Kidney (tissue), 14 donors: ENCODE measurements around the gene SH3RF3. TPM values are rescaled to one million over a fixed set of nuclear protein-coding genes. Genes with fewer than 3 reads are reported as not detected.

Experiments used
- DNase-seq, 5 donors: peaks; one replicate each; pipeline ENCODE4 v3.0.0-alpha.2; 2013 to 2020
- FAIRE-seq: peaks from 2 replicates; lab custom pipeline; 2012; peaks lifted over from hg19 to GRCh38; lab: Jason Lieb, UNC
- H3K27ac ChIP-seq, 2 donors: one replicate each; pipeline ENCODE4 v1.7.0; 2013; ENCODE audit warnings: low read depth in 2 of 2, low read length in 2 of 2, inconsistent platforms in 1 of 2
- H3K27me3 ChIP-seq: one replicate; pipeline ENCODE4 v1.7.1; 2013; ENCODE audit warnings: low read length, inconsistent platforms; ENCODE audit not compliant: control insufficient read depth, insufficient read depth
- H3K36me3 ChIP-seq, 3 donors: one replicate each; pipeline versions ENCODE4 v1.7.0 to v1.7.1; 2013; ENCODE audit warnings: low read length in 3 of 3, control low read depth in 1 of 3, inconsistent platforms in 1 of 3; ENCODE audit not compliant: insufficient read depth in 3 of 3, control insufficient read depth in 2 of 3
- H3K4me1 ChIP-seq, 3 donors: one replicate each; pipeline versions ENCODE4 v1.7.0 to v1.7.1; 2013; ENCODE audit warnings: low read length in 3 of 3, inconsistent platforms in 1 of 3, low read depth in 1 of 3; ENCODE audit not compliant: control insufficient read depth in 2 of 3, insufficient read depth in 2 of 3
- H3K4me3 ChIP-seq, 3 donors: one replicate each; pipeline versions ENCODE4 v1.7.0 to v1.8.1; 2013; ENCODE audit warnings: low read length in 3 of 3, control low read depth in 1 of 3, inconsistent platforms in 1 of 3
- H3K9ac ChIP-seq, 3 donors: one replicate each; pipeline versions ENCODE4 v1.7.0 to v1.7.1; 2013; ENCODE audit warnings: low read length in 3 of 3, control low read depth in 1 of 3, inconsistent platforms in 1 of 3
- H3K9me3 ChIP-seq, 3 donors: one replicate each; pipeline versions ENCODE4 v1.7.0 to v1.7.1; 2013; ENCODE audit warnings: low read length in 3 of 3, control low read depth in 1 of 3, inconsistent platforms in 1 of 3; ENCODE audit not compliant: control insufficient read depth in 2 of 3, insufficient read depth in 1 of 3
- intact Hi-C: fragments of 100-400 bp; cut with DNase I; formaldehyde crosslinking; loops from one replicate; pipeline ENCODE4 v1.11.1; 2022
- polyA plus RNA-seq: library from polyadenylated mRNA; stranded (reverse); fragments of 350-450 nt; fragmentation: Illumina TruSeq; extraction: RNeasy Lipid Tissue Mini Kit (QIAGEN cat#74804); gene quantifications from one replicate; pipeline ENCODE4 v1.2.3, GENCODE V29; 2014; ENCODE audit warnings: low read depth, low replicate concordance; ENCODE audit not compliant: insufficient read depth
- total RNA-seq: library from RNA; stranded (reverse); fragmentation: NEBNext Ultra II Directional; extraction: Animal tissue kit (Norgen Biotek cat#: 25700); gene quantifications from one replicate; pipeline ENCODE4 v1.2.1, GENCODE V29; 2021
- TF ChIP-seq, protein P1 (sequence below): IDR thresholded peaks from 3 replicates; pipeline ENCODE4 v1.5.1; 2012; ENCODE audit warnings: mild to moderate bottlenecking, moderate library complexity, borderline replicate concordance; ENCODE audit not compliant: insufficient read depth; ENCODE audit errors: extremely low read depth
- donor health status: control.
- donor health status: control.
- donor health status: control.
- donor health status: control.
- donor health status: control.
- donor health status: DM: yes; HTN: yes; CAD: no.
- donor health status: Normal renal cell carcinoma (clear cell type).

SH3RF3 gene
- total and polyA plus RNA-seq, 2 donors from 2014 or later = 1.7 to 10.7 TPM

DNA sequence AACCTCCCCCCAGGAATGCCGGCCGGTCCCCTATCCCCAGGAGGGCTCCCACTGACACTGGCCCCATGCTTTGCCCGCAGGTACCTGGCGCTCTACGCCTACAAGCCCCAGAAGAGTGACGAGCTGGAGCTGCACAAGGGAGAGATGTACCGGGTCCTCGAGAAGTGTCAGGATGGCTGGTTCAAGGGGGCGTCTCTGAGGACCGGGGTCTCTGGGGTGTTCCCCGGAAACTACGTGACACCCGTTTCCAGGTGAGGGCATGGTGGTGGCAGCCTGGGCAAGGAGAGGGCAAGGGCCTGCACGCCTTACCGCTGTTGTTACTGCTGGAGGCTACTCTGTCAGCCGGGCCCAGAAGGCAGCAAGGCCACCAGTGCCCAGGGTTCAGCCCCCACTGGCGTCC lies 303.4 kb downstream of the SH3RF3 start:
- DNase-seq (peak in 2 of 5 donors; percentile 20 to 59), FAIRE-seq (no peak)
- Histone ChIP-seq H3K9ac (no peak overlapping the region), H3K4me1 (no peaks in the 10 kb centered on the region), H3K4me3 (no peak overlapping the region), H3K27me3 (no peaks in the 10 kb centered on the region), H3K27ac (no peak overlapping the region), H3K36me3 (no peaks in the 10 kb centered on the region), H3K9me3 (no peaks in the 10 kb centered on the region)
- intact Hi-C loops = no loop called here
- TF ChIP-seq, protein P1, sequence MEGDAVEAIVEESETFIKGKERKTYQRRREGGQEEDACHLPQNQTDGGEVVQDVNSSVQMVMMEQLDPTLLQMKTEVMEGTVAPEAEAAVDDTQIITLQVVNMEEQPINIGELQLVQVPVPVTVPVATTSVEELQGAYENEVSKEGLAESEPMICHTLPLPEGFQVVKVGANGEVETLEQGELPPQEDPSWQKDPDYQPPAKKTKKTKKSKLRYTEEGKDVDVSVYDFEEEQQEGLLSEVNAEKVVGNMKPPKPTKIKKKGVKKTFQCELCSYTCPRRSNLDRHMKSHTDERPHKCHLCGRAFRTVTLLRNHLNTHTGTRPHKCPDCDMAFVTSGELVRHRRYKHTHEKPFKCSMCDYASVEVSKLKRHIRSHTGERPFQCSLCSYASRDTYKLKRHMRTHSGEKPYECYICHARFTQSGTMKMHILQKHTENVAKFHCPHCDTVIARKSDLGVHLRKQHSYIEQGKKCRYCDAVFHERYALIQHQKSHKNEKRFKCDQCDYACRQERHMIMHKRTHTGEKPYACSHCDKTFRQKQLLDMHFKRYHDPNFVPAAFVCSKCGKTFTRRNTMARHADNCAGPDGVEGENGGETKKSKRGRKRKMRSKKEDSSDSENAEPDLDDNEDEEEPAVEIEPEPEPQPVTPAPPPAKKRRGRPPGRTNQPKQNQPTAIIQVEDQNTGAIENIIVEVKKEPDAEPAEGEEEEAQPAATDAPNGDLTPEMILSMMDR = no peak

DNA sequence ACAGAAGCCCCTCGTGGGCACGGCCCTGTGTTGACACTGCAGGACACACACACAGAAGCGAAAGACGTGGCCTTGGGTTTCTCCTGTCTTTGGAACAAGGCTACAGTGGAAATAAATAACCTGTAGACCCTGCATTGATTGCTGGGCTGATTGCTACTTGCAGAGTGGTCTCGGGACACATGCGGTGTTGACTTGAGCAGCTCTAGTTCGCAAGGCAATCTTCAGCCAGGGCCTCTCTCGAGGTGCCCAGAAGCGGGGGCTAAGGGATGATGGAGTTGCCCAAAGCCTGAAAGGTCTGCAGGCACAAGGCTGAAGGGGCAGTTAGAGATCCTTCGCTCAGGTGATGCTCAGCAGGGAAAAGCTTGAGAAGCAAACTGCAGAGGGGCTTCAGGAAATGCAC lies 304.5 kb downstream of the SH3RF3 start:
- H3K27me3 ChIP-seq = no peaks in the 10 kb centered on the region
- H3K27ac ChIP-seq = no peak overlapping the region
- H3K4me3 ChIP-seq = no peak overlapping the region
- H3K9me3 ChIP-seq = no peaks in the 10 kb centered on the region
- no peaks in the 10 kb centered on the region for H3K4me1 ChIP-seq
- no peak overlapping the region for H3K9ac ChIP-seq
- FAIRE-seq (no peak), DNase-seq (peak in 2 of 5 donors; percentile 11 to 29)
- TF ChIP-seq, protein P1 = no peak
- no peaks in the 10 kb centered on the region for H3K36me3 ChIP-seq
- intact Hi-C loops = no loop called here

DNA sequence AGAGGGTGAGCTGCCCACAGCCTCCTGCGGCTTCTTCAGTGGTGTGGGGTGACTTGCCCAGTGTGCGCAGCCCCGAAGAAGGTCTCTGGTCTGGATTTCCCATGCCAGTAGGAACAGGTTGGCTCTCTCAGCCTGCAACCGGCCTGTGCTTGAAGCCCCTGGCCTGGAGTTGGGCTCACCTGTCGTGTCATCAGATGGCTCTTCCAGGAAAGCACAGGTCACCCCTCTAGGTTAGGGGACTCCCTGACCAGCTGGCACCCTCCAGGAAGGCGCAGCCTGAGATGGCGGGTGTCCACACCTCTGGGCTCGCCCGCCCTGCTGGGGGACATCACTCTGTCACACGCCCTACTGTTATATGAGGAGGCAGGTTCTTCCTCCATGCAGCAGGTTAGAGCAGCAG lies 304.9 kb downstream of the SH3RF3 start:
- no peak for FAIRE-seq
- H3K4me3 ChIP-seq = no peak overlapping the region
- TF ChIP-seq, protein P1 = no peak
- DNase-seq = peak in 1 of 5 donors; percentile 31
- no peaks in the 10 kb centered on the region for H3K9me3 ChIP-seq
- intact Hi-C loops = no loop called here
- no peaks in the 10 kb centered on the region for H3K4me1 ChIP-seq
- H3K27me3 ChIP-seq = no peaks in the 10 kb centered on the region
- H3K9ac ChIP-seq = no peak overlapping the region
- no peaks in the 10 kb centered on the region for H3K36me3 ChIP-seq
- H3K27ac ChIP-seq = no peak overlapping the region

DNA sequence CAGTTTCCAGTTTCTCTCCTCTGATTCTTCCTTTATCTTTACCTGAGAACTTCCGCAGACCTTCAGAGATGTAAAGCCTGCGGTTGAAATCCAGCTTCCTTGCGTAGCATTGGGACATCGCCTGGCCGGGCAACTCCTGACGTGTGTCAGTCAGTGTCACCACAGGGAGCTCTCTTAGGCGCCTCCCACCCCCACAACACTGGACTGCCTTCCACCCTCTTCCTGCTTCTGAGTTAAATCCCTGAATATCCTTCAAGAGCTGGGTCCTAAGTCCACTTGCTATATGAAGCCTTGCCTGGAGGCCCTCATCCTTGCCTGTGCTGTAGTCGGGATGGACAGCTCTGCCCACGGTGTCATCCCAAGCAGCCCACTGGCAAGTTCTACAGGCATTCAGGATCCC lies 305.3 kb downstream of the SH3RF3 start:
- intact Hi-C loops = no loop called here
- no peak overlapping the region for H3K27ac ChIP-seq
- peak in 1 of 5 donors; percentile 18 for DNase-seq
- no peak overlapping the region for H3K4me3 ChIP-seq
- H3K9me3 ChIP-seq = no peaks in the 10 kb centered on the region
- H3K27me3 ChIP-seq = no peaks in the 10 kb centered on the region
- no peak overlapping the region for H3K9ac ChIP-seq
- no peaks in the 10 kb centered on the region for H3K4me1 ChIP-seq
- no peak for FAIRE-seq
- H3K36me3 ChIP-seq = no peaks in the 10 kb centered on the region
- TF ChIP-seq, protein P1 = no peak
